ENCODE measurements around the gene FOXO6.
A peak's percentile ranks its signal among the peaks of the same experiment; 100 is the strongest.

Gene FOXO6

DNA sequence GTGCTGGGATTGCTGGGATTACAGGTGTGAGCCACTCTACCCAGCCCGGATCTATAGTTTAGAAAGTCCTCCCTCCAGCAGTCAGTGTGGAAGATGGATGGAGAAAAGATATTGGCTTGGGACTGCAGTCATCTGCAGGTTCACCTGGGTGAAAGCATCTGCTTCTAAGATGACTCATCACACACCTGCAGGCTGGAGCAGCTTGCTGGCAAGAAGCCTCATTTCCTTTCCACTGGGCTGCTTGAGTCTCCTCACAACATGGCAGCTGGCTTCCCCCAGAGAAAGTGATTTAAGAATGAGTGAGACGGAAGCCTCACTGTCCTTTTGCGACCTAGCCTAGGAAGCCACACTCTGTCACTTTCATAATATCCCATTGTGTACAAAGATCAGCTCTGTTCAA is 50.0 kb downstream of the FOXO6 start:
- DNase-seq, result no peak

- no peak for DNase-seq
Measured at GRCh38 chr1:41412748-41413147, 51.5 kb downstream of the FOXO6 start.

DNA sequence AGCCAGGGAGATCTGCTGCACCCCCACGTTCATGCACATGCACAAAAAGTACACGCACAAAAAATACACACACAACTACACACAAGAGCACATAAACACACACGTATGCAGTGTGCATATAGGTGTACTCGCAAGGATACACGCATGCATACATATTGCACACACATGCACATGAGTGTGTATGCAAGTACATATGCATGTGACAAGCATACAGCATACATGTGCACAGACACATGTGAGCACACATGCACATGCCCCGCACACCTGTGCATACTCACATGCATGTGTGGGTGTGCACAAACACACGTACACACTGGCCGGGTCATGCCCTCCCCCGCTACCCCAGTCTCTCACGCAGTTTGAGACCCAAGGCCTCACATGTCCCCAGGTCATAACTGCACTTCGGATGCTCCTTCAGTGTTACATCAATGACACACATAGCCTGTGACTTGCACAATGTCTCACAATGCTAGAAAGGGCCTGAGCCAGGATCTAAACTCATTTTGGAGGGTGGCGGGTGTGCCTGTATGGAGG is 52.6 kb downstream of the FOXO6 start:
- no peak for DNase-seq

DNA sequence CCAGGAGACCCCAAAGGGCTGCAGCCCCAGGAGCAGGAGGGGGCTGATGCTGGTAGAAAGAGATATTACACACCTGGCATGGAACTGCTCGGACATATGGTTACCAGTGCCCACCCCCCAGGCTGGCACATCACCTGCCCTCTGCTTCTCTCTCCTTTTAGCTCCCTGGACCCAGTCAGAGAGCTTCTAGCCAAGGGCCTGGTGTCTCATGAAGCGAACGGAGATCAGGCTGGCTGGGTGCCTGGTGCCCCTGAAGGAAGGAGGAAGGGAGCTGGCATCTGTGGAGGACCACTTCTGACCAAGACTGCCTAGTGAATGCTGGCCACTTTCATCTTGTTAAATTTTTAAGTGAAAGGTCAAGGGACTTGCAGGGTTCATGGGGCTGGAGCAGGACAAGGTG is 53.1 kb downstream of the FOXO6 start:
- no peak for DNase-seq

DNA sequence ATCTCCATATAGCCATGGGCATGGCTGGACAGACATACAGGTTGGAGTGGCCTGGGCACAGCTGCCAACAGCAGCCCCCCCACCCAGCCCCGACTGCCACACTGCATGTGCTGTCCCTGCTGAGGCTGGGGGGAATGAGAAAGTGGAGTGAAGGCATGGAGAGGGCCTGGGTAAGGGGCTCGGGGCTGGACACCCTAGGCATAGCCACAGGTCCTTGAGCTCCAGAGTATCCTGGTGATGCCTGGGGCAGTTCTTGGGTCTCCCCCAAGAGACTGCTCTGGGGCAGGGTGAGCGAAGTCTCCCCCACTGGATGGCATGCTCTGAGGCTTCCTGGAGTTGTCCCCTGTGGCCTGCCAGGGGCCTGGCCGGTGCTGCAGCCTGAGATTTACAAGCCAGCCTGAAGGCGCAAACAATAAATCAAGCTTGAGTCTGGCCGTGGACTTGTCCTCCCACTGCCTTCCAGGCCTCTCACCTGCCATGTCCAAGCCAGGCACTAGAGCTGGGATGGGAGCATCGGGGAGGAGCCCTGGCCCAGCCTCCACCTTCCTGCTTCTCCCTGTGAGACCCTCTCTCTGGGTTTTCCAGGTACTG is 53.6 kb downstream of the FOXO6 start:
- no peak for DNase-seq

DNA sequence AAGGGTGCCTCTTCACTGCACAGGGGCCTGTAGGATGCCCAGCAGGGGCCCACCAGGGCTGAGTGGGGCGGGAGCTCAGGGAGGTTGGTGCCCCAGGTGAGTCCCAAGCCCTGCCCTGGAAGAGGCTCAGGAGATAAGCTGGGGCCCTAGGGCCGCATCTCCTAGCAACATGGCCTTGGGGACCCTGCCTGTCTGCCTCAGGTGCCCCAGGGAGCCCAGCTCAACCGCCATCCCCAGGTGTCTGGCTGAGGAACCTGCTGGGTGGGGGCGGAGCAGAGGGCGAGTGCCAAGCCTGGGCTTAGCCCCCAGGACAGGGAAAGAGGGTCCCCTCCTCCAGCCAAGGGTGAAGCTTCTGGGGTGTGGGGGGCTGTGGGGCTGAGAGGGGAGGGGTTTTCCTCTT is 54.8 kb downstream of the FOXO6 start:
- DNase-seq, result no peak

DNA sequence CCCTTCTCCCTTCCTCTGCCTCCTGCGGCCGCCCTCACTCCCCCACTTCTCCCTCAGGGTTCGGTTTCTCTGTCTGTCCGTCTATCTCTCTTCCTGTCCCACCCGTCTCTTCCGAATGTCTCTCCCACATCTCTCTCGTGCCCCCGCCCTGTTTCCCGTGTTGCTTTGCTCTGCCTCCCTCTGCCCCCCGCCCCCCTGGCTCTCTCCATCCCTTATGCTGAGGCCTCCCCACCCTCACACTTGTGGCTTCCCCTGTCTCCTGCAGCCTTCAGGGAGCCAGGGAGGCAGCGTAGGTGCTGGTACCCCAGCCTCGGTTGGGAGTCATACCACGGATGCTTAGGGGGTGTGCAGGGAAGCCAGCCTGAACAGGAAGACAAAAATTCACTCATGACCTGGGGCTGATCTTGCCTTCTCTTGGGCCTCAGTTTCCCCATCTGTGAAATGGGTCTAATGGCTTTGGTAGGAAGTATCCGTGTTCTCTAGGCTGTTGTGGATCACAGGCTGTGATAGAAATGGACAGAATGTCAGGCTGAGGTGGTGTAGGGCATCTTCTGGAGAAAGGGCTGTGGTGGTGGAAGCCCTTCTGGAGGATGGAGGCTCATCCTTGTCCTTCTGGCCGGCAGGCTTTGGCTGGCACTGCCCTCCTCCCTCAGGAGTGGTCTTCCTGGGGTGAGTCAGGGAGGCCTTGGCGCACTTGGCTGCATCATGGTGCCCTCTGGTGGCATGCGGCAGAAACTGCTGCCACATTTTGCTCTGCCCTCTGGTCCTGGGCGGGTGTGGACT is 55.5 kb downstream of the FOXO6 start:
- peak; percentile 29 to 38 for DNase-seq

GRCh38 chr1:41417335-41417682 is 56.1 kb downstream of the FOXO6 start:
- DNase-seq, result no peak

DNA sequence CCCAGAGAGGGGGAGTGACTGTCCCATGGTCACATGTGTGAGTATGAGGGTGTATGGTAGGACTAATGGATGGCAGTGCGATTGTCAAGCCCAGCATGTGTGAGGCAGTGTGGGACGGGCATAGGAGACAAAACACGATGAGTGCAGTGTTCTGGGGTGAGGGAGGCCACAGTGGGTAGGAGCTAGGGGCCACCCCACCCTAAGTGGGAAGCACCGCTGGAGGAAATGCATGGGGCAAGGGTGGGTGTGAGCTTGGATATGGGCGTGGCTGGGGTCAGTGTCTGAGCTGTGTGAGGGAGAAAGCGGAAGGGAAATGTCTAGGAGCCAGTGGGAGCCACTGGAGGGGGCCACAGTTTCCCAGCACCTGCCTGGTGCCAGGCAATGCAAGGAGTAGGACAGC is 56.5 kb downstream of the FOXO6 start:
- DNase-seq, result no peak

- no peak for DNase-seq
Measured at GRCh38 chr1:41418857-41419583, 57.8 kb downstream of the FOXO6 start.

GRCh38 chr1:41419584-41420295 is 58.5 kb downstream of the FOXO6 start:
- no peak for DNase-seq

- no peak for DNase-seq
Measured at GRCh38 chr1:41420351-41420750, 59.1 kb downstream of the FOXO6 start.

- DNase-seq, result no peak
Measured at GRCh38 chr1:41420860-41421259, 59.6 kb downstream of the FOXO6 start.

GRCh38 chr1:41422306-41422705 is 61.1 kb downstream of the FOXO6 start:
- DNase-seq, result no peak

GRCh38 chr1:41423511-41424191 is 62.4 kb downstream of the FOXO6 start:
- DNase-seq, result peak in 1 of 2 donors; percentile 7

DNA sequence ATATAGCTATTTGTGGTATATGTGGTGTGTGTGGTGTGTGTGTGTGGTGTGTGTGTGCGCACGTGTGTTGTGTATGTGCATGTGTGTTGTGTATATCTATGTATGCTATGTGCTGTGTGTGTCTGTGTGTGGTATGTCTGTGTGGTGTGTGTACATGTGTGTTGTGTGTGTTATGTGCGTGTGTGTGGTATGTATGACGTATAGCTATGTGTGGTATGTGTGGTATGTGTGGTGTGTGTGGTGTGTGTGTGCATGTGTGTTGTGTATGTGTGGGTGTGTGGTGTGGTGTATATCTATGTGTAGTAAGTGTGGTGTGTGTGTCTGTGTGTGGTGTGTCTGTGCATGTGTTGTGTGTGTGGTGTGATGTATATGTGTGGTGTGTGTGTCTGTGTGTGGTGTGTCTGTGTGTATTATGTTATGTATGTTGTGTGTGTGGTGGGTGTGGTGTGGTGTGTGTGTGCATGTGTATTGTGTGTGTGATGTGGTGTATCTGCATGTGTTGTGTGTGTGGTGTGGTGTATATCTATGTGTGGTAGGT is 63.4 kb downstream of the FOXO6 start:
- no peak for DNase-seq

DNA sequence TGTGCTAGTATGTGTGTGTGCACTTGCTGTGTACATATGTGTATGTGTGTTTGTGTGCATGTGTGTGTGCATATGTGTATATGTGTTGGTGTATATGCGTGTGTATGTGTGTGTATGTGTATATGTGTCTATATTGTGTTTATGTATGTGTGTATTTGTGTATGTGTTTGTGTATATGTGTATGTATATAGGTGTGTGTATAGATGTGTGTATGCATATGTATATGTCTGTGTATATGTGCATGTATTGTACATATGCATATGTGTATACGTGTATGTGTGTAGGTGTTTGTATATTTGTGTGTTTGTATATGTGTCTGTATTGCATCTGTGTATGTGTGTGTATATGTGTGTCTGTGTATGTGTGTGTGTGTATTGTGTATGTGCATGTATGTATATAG is 64.1 kb downstream of the FOXO6 start:
- DNase-seq, result no peak

- DNase-seq, result no peak
Measured at GRCh38 chr1:41426201-41426890, 65.1 kb downstream of the FOXO6 start.

- DNase-seq, result no peak
Measured at GRCh38 chr1:41427122-41427913, 66.1 kb downstream of the FOXO6 start.

- DNase-seq, result peak; percentile 5 to 74
Measured at GRCh38 chr1:41427916-41428737, 66.9 kb downstream of the FOXO6 start.

All from bone marrow (tissue), 2 donors.